DOHH2 (cell line): Measurements from ENCODE around the gene RAD9A.

Experiments
- CTCF ChIP-seq: fragments of 200-600 bp; sonication (generic); IDR thresholded peaks from one replicate; pipeline ENCODE4 v1.5.1; 2014; ENCODE audit warnings: antibody characterized with exemption, mild to moderate bottlenecking, low read depth, low read length; ENCODE audit not compliant: poor library complexity, severe bottlenecking
- EZH2phosphoT487 ChIP-seq: fragments of 200-600 bp; sonication (generic); IDR thresholded peaks from 2 replicates; pipeline ENCODE4 v1.6.1; 2017; ENCODE audit warnings: borderline replicate concordance, mild to moderate bottlenecking, antibody characterized with exemption, low read length, moderate library complexity, mixed read lengths

DNA sequence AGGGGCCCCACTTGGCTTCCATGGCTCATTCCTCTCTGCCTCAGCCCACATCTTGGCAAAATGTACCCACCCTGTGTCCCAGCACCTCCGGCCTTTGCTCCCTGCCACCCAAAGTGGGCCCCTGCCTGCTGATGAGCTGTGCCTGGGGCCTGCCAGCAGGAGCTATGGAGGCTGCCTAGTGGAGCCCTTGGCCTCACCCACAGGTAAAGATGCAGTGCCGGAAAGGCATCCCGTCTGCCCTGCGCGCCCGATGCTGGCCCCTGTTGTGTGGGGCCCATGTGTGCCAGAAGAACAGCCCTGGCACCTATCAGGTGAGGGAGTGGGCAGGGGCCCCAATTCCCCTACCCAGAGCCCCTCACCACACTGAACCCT, 13.4 kb downstream of the RAD9A start:
- TF ChIP-seq CTCF (no peak), EZH2phosphoT487 (no peak)
